ENCODE results near the gene SAE1. TPM values are rescaled to one million over a fixed set of nuclear protein-coding genes. Genes with fewer than 3 reads are reported as not detected.
A peak's percentile ranks its signal among the peaks of the same experiment; 100 is the strongest.

Gene SAE1
- total RNA-seq, 6 experiments from 2014 or later: 18.8 to 33.2 (median 26.7) TPM

GRCh38 chr19:47124937-47125668 is 5.5 kb upstream of the SAE1 start:
- Histone ChIP-seq H3K9me3 (no peaks in the 10 kb centered on the region), H3K27ac (no peak overlapping the region), H3K27me3 (no peaks in the 10 kb centered on the region), H3K4me1 (no peaks in the 10 kb centered on the region), H3K36me3 (no peaks in the 10 kb centered on the region), H3K4me3 (no peak overlapping the region)
- ATAC-seq: peak; percentile 82 to 94 (median 87)
- DNase-seq: no peak
- TF ChIP-seq POLR2A (IDR thresholded peaks at IDR 0.05) (no peak), CTCF (IDR thresholded peaks at IDR 0.05) (peak; percentile 58 to 86 (median 64))
- intact Hi-C loops (cut with DNase I): loop anchor here (5.0 to 10.0 kb wide), 2 partner anchors 43 to 50 kb away; no protein-coding TSS in a partner anchor
- 23% methylated on average over 8 of the region's 8 CpGs for whole genome bisulfite sequencing (ENCODE audit: insufficient coverage, low coverage, low lambda C conversion rate, missing lambda C conversion rate)

GRCh38 chr19:47125669-47125938 is 5.0 kb upstream of the SAE1 start:
- Histone ChIP-seq H3K4me1 (no peaks in the 10 kb centered on the region), H3K9me3 (no peaks in the 10 kb centered on the region), H3K27me3 (no peaks in the 10 kb centered on the region), H3K27ac (no peak overlapping the region), H3K4me3 (no peak overlapping the region), H3K36me3 (no peaks in the 10 kb centered on the region)
- TF ChIP-seq POLR2A (IDR thresholded peaks at IDR 0.05) (no peak), CTCF (IDR thresholded peaks at IDR 0.05) (no peak)
- no peak for ATAC-seq
- intact Hi-C loops (cut with DNase I): loop anchor here in 1 of 2 donors (10.0 kb wide), 1 partner anchor 51 kb away; no protein-coding TSS in a partner anchor
- no peak for DNase-seq

- DNase-seq (no peak), ATAC-seq (no peak)
- Histone ChIP-seq H3K4me1 (peaks cover 0 to 7% (median 0%) of the 10 kb centered on the region in 4 donors), H3K27me3 (no peaks in the 10 kb centered on the region), H3K36me3 (no peaks in the 10 kb centered on the region), H3K9me3 (no peaks in the 10 kb centered on the region), H3K4me3 (no peak overlapping the region), H3K27ac (no peak overlapping the region)
- 95% methylated on average over 4 of the region's 4 CpGs for WGBS (ENCODE audit: insufficient coverage, low coverage, low lambda C conversion rate, missing lambda C conversion rate)
- TF ChIP-seq CTCF (IDR thresholded peaks at IDR 0.05) (no peak), POLR2A (IDR thresholded peaks at IDR 0.05) (no peak)
- intact Hi-C loops (cut with DNase I): loop anchor here in 1 of 2 donors (10.0 kb wide), 1 partner anchor 55 kb away; no protein-coding TSS in a partner anchor
Observed at GRCh38 chr19:47129579-47129978, 1.1 kb upstream of the SAE1 start.

- 69% methylated on average over 7 of the region's 8 CpGs for WGBS (ENCODE audit: insufficient coverage, low coverage, low lambda C conversion rate, missing lambda C conversion rate)
Observed at GRCh38 chr19:47130120-47130588, 481 bp upstream of the SAE1 start.

More at GRCh38 chr19:47130120-47130588, 481 bp upstream of the SAE1 start:
- ATAC-seq (no peak), DNase-seq (no peak)
- intact Hi-C loops (cut with DNase I): no loop called here
- H3K27me3 ChIP-seq: no peaks in the 10 kb centered on the region
- no peak for TF ChIP-seq CTCF (IDR thresholded peaks at IDR 0.05)
- TF ChIP-seq POLR2A (IDR thresholded peaks at IDR 0.05): no peak
- H3K4me3 ChIP-seq: peak overlapping the region; percentile 52 to 81 (median 78)
- H3K36me3 ChIP-seq: no peaks in the 10 kb centered on the region
- H3K27ac ChIP-seq: peak overlapping the region in 2 of 3 donors; percentile 18 to 68
- no peaks in the 10 kb centered on the region for H3K9me3 ChIP-seq
- peaks cover 0 to 7% (median 0%) of the 10 kb centered on the region in 4 donors for H3K4me1 ChIP-seq
